Activated naive CD4-positive, alpha-beta T cell treated with anti-CD3 and anti-CD28 coated beads for 36 hours (primary cell): Measurements from ENCODE around the gene TBX10. TPM values are rescaled to one million over a fixed set of nuclear protein-coding genes. Genes with fewer than 3 reads are reported as not detected.

ENCODE experiments used
- CTCF ChIA-PET: fragments of 350-600 bp; sonication (Branson Sonifier 250); formaldehyde crosslinking; loops from one replicate; lab custom pipeline; 2021; ENCODE audit warnings: antibody characterized with exemption; lab: Charles Lee
- DNase-seq: peaks from one replicate; pipeline ENCODE4 v3.0.0-alpha.2; 2020
- H3K27ac Mint-ChIP-seq: one replicate; pipeline ENCODE4 v1.8.0; 2021; ENCODE audit warnings: mild to moderate bottlenecking, mixed read lengths
- H3K27me3 Mint-ChIP-seq: one replicate; pipeline ENCODE4 v1.8.0; 2021; ENCODE audit warnings: low read depth, mixed read lengths
- H3K36me3 Mint-ChIP-seq: one replicate; pipeline ENCODE4 v1.8.0; 2021; ENCODE audit warnings: low read depth, mixed read lengths
- H3K4me1 Mint-ChIP-seq: one replicate; pipeline ENCODE4 v1.8.0; 2021; ENCODE audit warnings: low read depth, mixed read lengths
- H3K4me3 Mint-ChIP-seq: one replicate; pipeline ENCODE4 v1.8.0; 2021; ENCODE audit warnings: mild to moderate bottlenecking, moderate library complexity, mixed read lengths
- H3K9me3 Mint-ChIP-seq: one replicate; pipeline ENCODE4 v1.8.0; 2021; ENCODE audit warnings: mixed read lengths
- intact Hi-C: fragments of 100-400 bp; cut with micrococcal nuclease; formaldehyde crosslinking; loops from one replicate; pipeline ENCODE4 v1.15.1; 2023
- total RNA-seq, 2 experiments: library from RNA; stranded (reverse); gene quantifications; one replicate each; pipeline ENCODE4 v1.2.3, GENCODE V29; 2021

TBX10 gene
- total RNA-seq, 2 experiments from 2014 or later = not detected

GRCh38 chr11:67582011-67582410 lies 57.6 kb downstream of the TBX10 start:
- DNase-seq = no peak
- H3K4me3 Mint-ChIP-seq = peak overlapping the region; percentile 73
- no peak overlapping the region for H3K27ac Mint-ChIP-seq

DNA sequence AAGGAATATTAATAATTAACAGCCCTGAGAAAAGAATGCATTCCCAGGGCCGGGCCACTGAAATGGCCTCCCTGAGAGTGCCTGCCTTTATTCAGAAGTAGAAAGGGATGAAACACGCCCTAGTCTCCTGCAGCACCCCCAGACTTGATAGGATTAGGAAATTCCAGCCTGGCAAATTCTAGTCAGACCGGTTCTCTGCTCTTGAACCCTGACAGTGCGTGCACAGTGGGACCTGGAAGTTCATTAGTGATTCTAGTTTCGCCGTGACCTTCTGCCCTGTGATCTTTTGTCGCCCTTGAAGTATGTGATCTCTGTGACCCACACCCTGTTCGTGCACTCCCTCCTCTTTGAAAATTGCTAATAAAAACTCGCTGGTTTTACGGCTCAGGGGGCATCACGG lies 58.1 kb downstream of the TBX10 start:
- H3K27ac Mint-ChIP-seq = no peak overlapping the region
- no peaks in the 10 kb centered on the region for H3K9me3 Mint-ChIP-seq
- no peak overlapping the region for H3K4me3 Mint-ChIP-seq
- H3K36me3 Mint-ChIP-seq = peaks cover 16% of the 10 kb centered on the region
- CTCF ChIA-PET = no interaction called here
- peaks cover 3% of the 10 kb centered on the region for H3K27me3 Mint-ChIP-seq
- peaks cover 43% of the 10 kb centered on the region for H3K4me1 Mint-ChIP-seq
- no peak for DNase-seq
- intact Hi-C loops = loop anchor here (5.0 kb wide), 2 partner anchors 76 to 229 kb away; partner anchors contain the start of gene POLD4

More at GRCh38 chr11:67582011-67582410, 57.6 kb downstream of the TBX10 start:
- intact Hi-C loops = loop anchor here (2.0 to 5.0 kb wide), 4 partner anchors 33 to 230 kb away; partner anchors contain the start of genes CDK2AP2 and POLD4
- Mint-ChIP-seq H3K27me3 (peaks cover 3% of the 10 kb centered on the region), H3K4me1 (peaks cover 46% of the 10 kb centered on the region), H3K9me3 (peaks cover 3% of the 10 kb centered on the region), H3K36me3 (peaks cover 21% of the 10 kb centered on the region)
- CTCF ChIA-PET = interaction anchor here (1.0 to 1.3 kb wide), 4 partner anchors 8 to 226 kb away, joined by 3 to 5 read pairs (median 4); no protein-coding TSS in a partner anchor

Other genes starting within 250 kb of the TBX10 start
- 10 to 100 TPM; 29.5 to 30.7 TPM for gene RAD9A, start 247.8 kb downstream of the TBX10 start, total RNA-seq
- gene PPP1CA, start 237.9 kb downstream of the TBX10 start, total RNA-seq = 100 to 1,000 TPM; 202 to 204 TPM
- 10 to 100 TPM; 73.7 to 81.4 TPM for gene TBC1D10C, start 235.7 kb downstream of the TBX10 start, total RNA-seq
- 1 to 10 TPM in 1 of 2 experiments, under 1 TPM in 1; 0.91 to 2.0 TPM for gene CARNS1, start 224.1 kb downstream of the TBX10 start, total RNA-seq
- gene RPS6KB2, start 211.3 kb downstream of the TBX10 start, total RNA-seq = 10 to 100 TPM; 50.7 to 51.2 TPM
- gene PTPRCAP, start 202.1 kb downstream of the TBX10 start, total RNA-seq = 10 to 100 TPM; 56.8 to 62.4 TPM
- gene CORO1B, start 196.3 kb downstream of the TBX10 start, total RNA-seq = 100 to 1,000 TPM; 298 to 305 TPM
- gene GPR152, start 187.0 kb downstream of the TBX10 start, total RNA-seq = not detected
- gene CABP4, start 184.4 kb downstream of the TBX10 start, total RNA-seq = 1 to 10 TPM; 1.4 to 2.3 TPM
- gene TMEM134, start 170.5 kb downstream of the TBX10 start, total RNA-seq = 10 to 100 TPM; 52.6 to 56.1 TPM
- gene AIP, start 156.7 kb downstream of the TBX10 start, total RNA-seq = 100 to 1,000 TPM; 163 to 166 TPM
- gene PITPNM1, start 134.4 kb downstream of the TBX10 start, total RNA-seq = 100 to 1,000 TPM; 112 to 127 TPM
- gene CDK2AP2, start 131.6 kb downstream of the TBX10 start, total RNA-seq = 10 to 100 TPM; 53.7 to 55.1 TPM
- not detected for gene CABP2, start 116.3 kb downstream of the TBX10 start, total RNA-seq
- 100 to 1,000 TPM; 398 to 403 TPM for gene GSTP1, start 56.0 kb downstream of the TBX10 start, total RNA-seq
- gene NDUFV1, start 32.8 kb downstream of the TBX10 start, total RNA-seq = 100 to 1,000 TPM; 347 to 356 TPM
- 10 to 100 TPM; 29.7 to 30.4 TPM for gene NUDT8, start 9.8 kb downstream of the TBX10 start, total RNA-seq
- gene ACY3, start 11.0 kb upstream of the TBX10 start, total RNA-seq = not detected
- gene ALDH3B2, start 34.9 kb upstream of the TBX10 start, total RNA-seq = not detected